BLaER1 treated with 17β-estradiol and CSF1 and Interleukin-3, amounts not matched to agents 10 nM and 100 nM (cell line): ENCODE data around the gene DGKI.
A peak's percentile ranks its signal among the peaks of the same experiment; 100 is the strongest.

Source experiments
- H3K27ac ChIP-seq, 11 experiments: shearing (Covaris generic); formaldehyde crosslinking; 2 replicates each; pipeline ENCODE4 v1.8.1; 2022
- H3K27me3 ChIP-seq, 11 experiments: shearing (Covaris generic); formaldehyde crosslinking; 2 replicates each; pipeline ENCODE4 v1.8.1; 2022
- H3K36me3 ChIP-seq, 11 experiments: shearing (Covaris generic); formaldehyde crosslinking; 2 replicates each; pipeline ENCODE4 v1.8.1; 2022
- H3K4me1 ChIP-seq, 10 experiments: shearing (Covaris generic); formaldehyde crosslinking; 2 replicates each; pipeline ENCODE4 v1.8.1; 2022
- H3K4me2 ChIP-seq, 11 experiments: shearing (Covaris generic); formaldehyde crosslinking; 2 replicates each; pipeline ENCODE4 v1.8.1; 2022
- H3K4me3 ChIP-seq, 10 experiments: shearing (Covaris generic); formaldehyde crosslinking; 2 replicates each; pipeline ENCODE4 v1.8.1; 2022
- H3K9ac ChIP-seq, 11 experiments: shearing (Covaris generic); formaldehyde crosslinking; 2 replicates each; pipeline ENCODE4 v1.8.1; 2022
- H3K9me3 ChIP-seq, 11 experiments: shearing (Covaris generic); formaldehyde crosslinking; replicated peaks in 1 of 11; 2 replicates each; pipeline ENCODE4 v1.8.1; 2022
- H4K20me1 ChIP-seq, 11 experiments: shearing (Covaris generic); formaldehyde crosslinking; 2 replicates each; pipeline ENCODE4 v1.8.1; 2022
- Cebpa-rat ChIP-seq, 11 experiments: shearing (Covaris generic); IDR thresholded peaks; 2 replicates each; pipeline ENCODE4 v1.8.1; 2022

The DGKI gene

GRCh38 chr7:137795211-137795610 is 51.6 kb downstream of the DGKI start:
- Histone ChIP-seq H3K9me3 (peaks cover 0 to 16% (median 7%) of the 10 kb centered on the region in 11 experiments; a peak in 6 of 22 replicates), H3K4me2 (no peak overlapping the region), H3K4me3 (no peak overlapping the region), H4K20me1 (no peaks in the 10 kb centered on the region), H3K4me1 (0 out of 20 replicates have a peak, but pooled peaks cover 0 to under 1% (median 0%) of the 10 kb centered on the region in 10 experiments), H3K27me3 (no peaks in the 10 kb centered on the region), H3K36me3 (no peaks in the 10 kb centered on the region), H3K27ac (no peak overlapping the region), H3K9ac (no peak overlapping the region)
- no peak for TF ChIP-seq Cebpa-rat (IDR thresholded peaks at IDR 0.05)

DNA sequence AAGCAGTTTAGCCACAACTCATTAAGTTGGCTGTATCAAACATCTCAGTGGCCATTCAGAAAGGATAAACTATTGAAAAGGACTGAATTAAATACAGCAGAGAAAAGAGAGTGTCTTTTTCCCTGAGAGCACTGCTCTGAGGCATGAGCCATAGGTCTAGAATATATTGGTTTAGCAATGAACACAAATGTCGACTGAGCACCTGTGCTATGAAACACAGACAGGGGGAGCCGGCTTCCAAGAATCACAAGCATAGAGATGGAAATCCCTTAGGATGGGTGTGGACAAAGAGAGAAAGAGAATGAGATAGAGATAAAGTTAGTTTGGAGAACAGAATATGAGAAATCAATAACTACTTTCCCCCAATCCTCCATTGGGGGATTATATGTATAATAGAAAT is 54.8 kb downstream of the DGKI start:
- Histone ChIP-seq H3K9me3 (peaks cover 0 to 20% (median 11%) of the 10 kb centered on the region in 11 experiments; a peak in 13 of 22 replicates), H3K4me1 (no peaks in the 10 kb centered on the region), H4K20me1 (no peaks in the 10 kb centered on the region), H3K4me2 (no peak overlapping the region), H3K27ac (no peak overlapping the region), H3K4me3 (no peak overlapping the region), H3K27me3 (no peaks in the 10 kb centered on the region), H3K9ac (no peak overlapping the region), H3K36me3 (no peaks in the 10 kb centered on the region)
- TF ChIP-seq Cebpa-rat (IDR thresholded peaks at IDR 0.05), result no peak

- H3K9me3 ChIP-seq, result peaks cover 0 to 16% (median 5%) of the 10 kb centered on the region in 11 experiments; a peak in 13 of 22 replicates
- H3K27ac ChIP-seq, result no peak overlapping the region
- H3K36me3 ChIP-seq, result no peaks in the 10 kb centered on the region
- no peak for TF ChIP-seq Cebpa-rat (IDR thresholded peaks at IDR 0.05)
- no peaks in the 10 kb centered on the region for H3K27me3 ChIP-seq
- H3K9ac ChIP-seq, result no peak overlapping the region
- H3K4me1 ChIP-seq, result no peaks in the 10 kb centered on the region
- no peaks in the 10 kb centered on the region for H4K20me1 ChIP-seq
- H3K4me3 ChIP-seq, result no peak overlapping the region
- H3K4me2 ChIP-seq, result no peak overlapping the region
Observed at GRCh38 chr7:137790828-137791227, 55.9 kb downstream of the DGKI start.

DNA sequence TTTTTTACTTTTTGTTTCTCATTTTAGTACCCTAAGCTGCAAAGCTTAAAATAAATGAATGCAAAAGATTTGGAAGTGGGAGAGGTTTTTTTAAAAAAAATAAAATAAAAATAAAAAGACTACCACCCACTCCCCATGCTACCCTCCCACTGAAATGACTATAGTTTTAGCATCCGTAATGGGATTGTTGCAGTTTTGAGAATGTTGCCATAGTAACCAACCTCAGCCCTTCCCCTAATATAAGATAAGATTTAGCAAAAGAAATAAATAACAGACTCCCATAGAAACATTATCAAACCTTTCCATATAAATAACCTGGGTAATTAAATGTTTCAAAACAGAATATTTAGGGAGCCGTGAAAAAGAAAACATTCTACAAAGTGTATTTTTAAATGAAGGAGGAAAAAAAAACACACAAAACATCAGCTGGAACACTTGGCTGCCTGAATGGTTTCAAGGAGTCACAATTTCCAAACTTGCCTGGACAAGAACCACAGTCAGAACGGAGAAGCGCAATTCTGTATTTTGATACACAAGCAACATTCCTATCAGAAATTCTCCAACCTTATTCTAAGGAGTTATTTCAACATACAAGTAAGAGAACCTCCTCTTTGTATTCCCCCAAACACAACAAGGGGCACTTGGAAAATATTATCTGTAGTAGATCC is 57.4 kb downstream of the DGKI start:
- Histone ChIP-seq H3K4me2 (no peak overlapping the region), H3K4me1 (no peaks in the 10 kb centered on the region), H3K27ac (no peak overlapping the region), H4K20me1 (no peaks in the 10 kb centered on the region), H3K36me3 (no peaks in the 10 kb centered on the region), H3K9me3 (peaks cover 0 to 9% (median 3%) of the 10 kb centered on the region in 11 experiments; a peak in 9 of 22 replicates), H3K27me3 (no peaks in the 10 kb centered on the region), H3K9ac (no peak overlapping the region), H3K4me3 (no peak overlapping the region)
- no peak for TF ChIP-seq Cebpa-rat (IDR thresholded peaks at IDR 0.05)

- H4K20me1 ChIP-seq, result no peaks in the 10 kb centered on the region
- H3K4me3 ChIP-seq, result no peak overlapping the region
- H3K4me2 ChIP-seq, result no peak overlapping the region
- H3K27me3 ChIP-seq, result no peaks in the 10 kb centered on the region
- H3K27ac ChIP-seq, result no peak overlapping the region
- TF ChIP-seq Cebpa-rat (IDR thresholded peaks at IDR 0.05), result no peak
- no peaks in the 10 kb centered on the region for H3K36me3 ChIP-seq
- H3K9ac ChIP-seq, result no peak overlapping the region
- H3K4me1 ChIP-seq, result 0 out of 20 replicates have a peak, but pooled peaks cover 0 to 3% (median 0%) of the 10 kb centered on the region in 10 experiments
- H3K9me3 ChIP-seq, result peaks cover 3 to 20% (median 14%) of the 10 kb centered on the region in 11 experiments; a peak in 17 of 22 replicates
Observed at GRCh38 chr7:137787301-137787976, 59.3 kb downstream of the DGKI start.

DNA sequence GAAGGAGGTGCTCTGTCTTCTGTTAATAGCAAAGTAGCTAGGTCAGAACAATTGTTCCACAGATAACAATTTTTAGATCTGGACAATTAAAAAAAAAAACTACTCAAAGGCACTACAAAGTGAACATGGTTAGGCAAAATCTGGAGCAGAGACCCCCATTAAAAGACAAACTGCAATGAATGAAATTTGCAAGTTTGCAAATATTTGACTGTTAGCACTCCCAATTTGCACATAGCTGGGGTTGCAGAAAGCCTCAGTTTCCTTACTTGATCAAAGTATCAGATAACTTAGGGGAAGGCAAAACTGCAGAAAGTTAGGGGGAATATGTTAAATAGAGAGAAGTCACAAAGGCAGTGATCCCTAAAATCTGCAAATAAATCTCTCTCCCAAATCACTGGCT is 68.3 kb downstream of the DGKI start:
- Histone ChIP-seq H3K9me3 (peaks cover 1 to 12% (median 5%) of the 10 kb centered on the region in 11 experiments; a peak in 12 of 22 replicates), H3K27me3 (no peaks in the 10 kb centered on the region), H3K4me2 (no peak overlapping the region), H4K20me1 (no peaks in the 10 kb centered on the region), H3K27ac (no peak overlapping the region), H3K4me1 (peaks cover 0 to 12% (median 2%) of the 10 kb centered on the region in 10 experiments; a peak in 6 of 20 replicates), H3K9ac (no peak overlapping the region), H3K4me3 (no peak overlapping the region), H3K36me3 (no peaks in the 10 kb centered on the region)
- TF ChIP-seq Cebpa-rat (IDR thresholded peaks at IDR 0.05), result no peak

DNA sequence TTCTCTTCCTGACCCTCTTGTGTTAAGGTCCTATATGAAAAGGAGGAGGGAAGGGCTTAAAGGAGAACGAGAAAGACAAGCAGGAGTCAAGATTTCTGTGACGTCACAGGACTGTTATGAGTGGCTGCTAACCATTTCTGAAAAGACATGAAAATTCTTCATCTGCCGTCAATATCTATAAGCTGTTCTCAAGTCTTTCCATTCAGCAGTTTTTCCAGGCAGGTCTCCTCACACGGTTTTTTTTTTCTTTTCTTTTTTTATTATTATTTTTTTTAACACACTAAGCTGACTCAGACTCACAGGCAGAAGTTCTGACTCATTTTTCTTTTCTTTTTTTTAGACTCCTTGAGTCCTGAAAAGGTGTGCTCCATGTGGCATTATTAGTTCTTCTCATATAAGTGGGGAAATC is 72.0 kb downstream of the DGKI start:
- Histone ChIP-seq H3K36me3 (no peaks in the 10 kb centered on the region), H3K4me3 (no peak overlapping the region), H4K20me1 (no peaks in the 10 kb centered on the region), H3K27me3 (no peaks in the 10 kb centered on the region), H3K9ac (no peak overlapping the region), H3K4me1 (peaks cover 0 to 33% (median 2%) of the 10 kb centered on the region in 10 experiments; a peak in 7 of 20 replicates), H3K9me3 (0 out of 22 replicates have a peak, but pooled peaks cover 0 to 3% (median 0%) of the 10 kb centered on the region in 11 experiments), H3K27ac (no peak overlapping the region), H3K4me2 (no peak overlapping the region; a peak in 1 of 22 replicates)
- no peak for TF ChIP-seq Cebpa-rat (IDR thresholded peaks at IDR 0.05)

GRCh38 chr7:137772748-137773147 is 74.0 kb downstream of the DGKI start:
- Histone ChIP-seq H3K9me3 (0 out of 22 replicates have a peak, but pooled peaks cover 0 to 5% (median 0%) of the 10 kb centered on the region in 11 experiments), H3K4me2 (peak overlapping the region in 5 of 11 experiments; percentile 8 to 49 (median 26); a peak in 8 of 22 replicates), H3K4me3 (no peak overlapping the region), H3K27ac (peak overlapping the region in 2 of 11 experiments; percentile 44 to 62; a peak in 3 of 22 replicates), H4K20me1 (no peaks in the 10 kb centered on the region), H3K4me1 (peaks cover 0 to 33% (median 2%) of the 10 kb centered on the region in 10 experiments; a peak in 8 of 20 replicates), H3K36me3 (no peaks in the 10 kb centered on the region), H3K27me3 (no peaks in the 10 kb centered on the region), H3K9ac (no peak overlapping the region)
- TF ChIP-seq Cebpa-rat (IDR thresholded peaks at IDR 0.05), result no peak

DNA sequence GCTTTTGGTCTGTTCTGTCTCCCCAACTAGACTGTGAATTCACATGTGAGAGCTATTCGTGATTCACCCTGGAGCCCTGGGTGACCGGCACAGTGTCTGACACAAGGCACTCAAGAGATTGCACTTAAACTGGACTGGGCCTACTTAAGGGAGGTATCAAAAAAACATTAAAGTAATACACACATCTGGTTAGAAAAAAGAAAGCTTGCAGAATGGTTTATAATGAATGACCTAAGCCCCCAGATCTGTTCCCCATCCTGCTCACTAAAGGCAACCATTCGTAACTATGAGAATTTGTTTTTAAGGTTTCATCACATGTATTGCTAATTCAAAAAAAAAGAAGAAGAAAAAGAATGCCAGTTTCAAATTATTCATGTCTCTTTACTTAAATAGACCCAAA is 74.5 kb downstream of the DGKI start:
- no peaks in the 10 kb centered on the region for H3K27me3 ChIP-seq
- H3K4me1 ChIP-seq, result peaks cover 0 to 33% (median 2%) of the 10 kb centered on the region in 10 experiments; a peak in 8 of 20 replicates
- H3K9ac ChIP-seq, result no peak overlapping the region; a peak in 1 of 22 replicates
- H3K9me3 ChIP-seq, result 0 out of 22 replicates have a peak, but pooled peaks cover 0 to 5% (median 0%) of the 10 kb centered on the region in 11 experiments
- no peaks in the 10 kb centered on the region for H4K20me1 ChIP-seq
- H3K4me2 ChIP-seq, result peak overlapping the region in 4 of 11 experiments; percentile 15 to 49 (median 36); a peak in 5 of 22 replicates
- H3K4me3 ChIP-seq, result no peak overlapping the region
- no peaks in the 10 kb centered on the region for H3K36me3 ChIP-seq
- no peak for TF ChIP-seq Cebpa-rat (IDR thresholded peaks at IDR 0.05)
- H3K27ac ChIP-seq, result peak overlapping the region in 2 of 11 experiments; percentile 44 to 62; a peak in 3 of 22 replicates
